Adrenal gland (tissue), 12 donors: ENCODE results near the gene CACNA1I. TPM values are rescaled to one million over a fixed set of nuclear protein-coding genes. Genes with fewer than 3 reads are reported as not detected.

Source experiments
- DNase-seq, 7 donors: peaks; one replicate each; pipeline ENCODE4 v3.0.0-alpha.2; 2019 to 2020
- H3K27ac ChIP-seq, 5 donors: fragments of 200-600 bp; sonication (generic) in 4 of 5; 1 replicate in 3 of 5; 2 replicates in 2 of 5; pipeline versions ENCODE4 v1.5.1 to v1.8.0; 2016 to 2020; ENCODE audit warnings: mild to moderate bottlenecking in 1 of 5
- H3K27me3 ChIP-seq: fragments of 200-600 bp; 2 replicates; pipeline ENCODE4 v1.8.0; 2021
- H3K36me3 ChIP-seq, 2 donors: fragments of 200-600 bp; replicated peaks in 1 of 2; 1 replicate in 1 of 2; 2 replicates in 1 of 2; pipeline versions ENCODE4 v1.5.1 to v1.8.0; 2018 to 2022
- H3K4me1 ChIP-seq, 2 donors: fragments of 200-600 bp; replicated peaks in 1 of 2; 1 replicate in 1 of 2; 2 replicates in 1 of 2; pipeline versions ENCODE4 v1.5.1 to v1.8.0; 2018 to 2021
- H3K4me3 ChIP-seq, 4 donors: fragments of 200-600 bp; sonication (generic) in 3 of 4; one replicate each; pipeline ENCODE4 v1.5.1; 2016 to 2018
- H3K9me3 ChIP-seq, 3 donors: fragments of 200-600 bp; sonication (generic) in 1 of 3; replicated peaks in 1 of 3; 1 replicate in 2 of 3; 2 replicates in 1 of 3; pipeline versions ENCODE4 v1.5.1 to v1.8.0; 2016 to 2021
- CTCF ChIP-seq, 6 experiments: fragments of 450-650 bp in 4 of 6; fragments of 200-600 bp in 2 of 6; sonication (generic) in 1 of 6; IDR thresholded peaks; 1 replicate in 5 of 6; 2 replicates in 1 of 6; pipeline versions ENCODE4 v1.5.1 to v1.8.0; 2016 to 2021; ENCODE audit warnings: antibody characterized with exemption in 6 of 6, mild to moderate bottlenecking in 2 of 6, moderate library complexity in 1 of 6
- POLR2A ChIP-seq, 2 donors: fragments of 450-650 bp; IDR thresholded peaks; one replicate each; pipeline ENCODE4 v1.6.1; 2017; ENCODE audit warnings: antibody characterized with exemption in 2 of 2, mild to moderate bottlenecking in 2 of 2, moderate library complexity in 1 of 2
- WGBS, 4 donors: extraction: QIAGEN DNeasy Blood & Tissue Kit in 2 of 4; methylation state at CpG; one replicate each; pipeline versions ENCODE4 v1.1.5 to v1.1.7; 2013 to 2017; 5-methylcytosine and 5-hydroxymethylcytosine counted together
- intact Hi-C, 2 donors: fragments of 100-400 bp; cut with DNase I; formaldehyde crosslinking; loops; one replicate each; pipeline versions ENCODE4 v1.14.1 to v1.15.0; 2022 to 2023
- polyA plus RNA-seq, 3 donors: library from polyadenylated mRNA; stranded (reverse); fragments of 200-250 nt in 2 of 3; fragments of 350-450 nt in 1 of 3; fragmentation: Illumina TruSeq in 1 of 3; extraction: RNeasy Lipid Tissue Mini Kit (QIAGEN cat#74804) in 1 of 3; gene quantifications; one replicate each; pipeline ENCODE4 v1.2.3, GENCODE V29; 2013 to 2014
- total RNA-seq, 9 donors: library from RNA; depleted of rRNA in 4 of 9; stranded (reverse); fragments of >200 nt in 4 of 9; fragments of 120-200 nt in 1 of 9; fragmentation: NEBNext Ultra II Directional in 1 of 9; extraction: Animal tissue kit (Norgen Biotek cat#: 25700) in 1 of 9; gene quantifications; one replicate each; pipeline versions ENCODE4 v1.1.0 to v1.2.4, GENCODE V29; 2013 to 2023
- donor health status: healthy with polysubstance abuse.
- donor health status: Bipolar disorder and iron deficiency.
- donor health status: DM: yes; HTN: yes; CAD: no.
- donor health status: DM: no; HTN: no; CAD: no.
- donor health status: DM: no; HTN: no; CAD: no.
- donor health status: DM: yes; HTN: yes; CAD: no.

CACNA1I gene
- total and polyA plus RNA-seq, 12 donors, result 0.06 to 20.1 (median 3.2) TPM

- Histone ChIP-seq H3K27ac (no peak overlapping the region), H3K27me3 (no peaks in the 10 kb centered on the region), H3K4me3 (no peak overlapping the region), H3K36me3 (no peaks in the 10 kb centered on the region), H3K9me3 (no peaks in the 10 kb centered on the region), H3K4me1 (no peaks in the 10 kb centered on the region)
- DNase-seq, result no peak
- intact Hi-C loops, result no loop called here
- WGBS, 4 donors, result 71 to 78% (median 74%) methylated on average over 8 to 12 of the region's 12 CpGs
- TF ChIP-seq POLR2A (IDR thresholded peaks at IDR 0.05) (no peak), CTCF (IDR thresholded peaks at IDR 0.05) (no peak)
These were observed 57.5 kb downstream of the CACNA1I start for GRCh38 chr22:39627865-39628562.

GRCh38 chr22:39628563-39629080, 58.1 kb downstream of the CACNA1I start:
- Histone ChIP-seq H3K27ac (no peak overlapping the region), H3K9me3 (no peaks in the 10 kb centered on the region), H3K4me3 (no peak overlapping the region), H3K36me3 (no peaks in the 10 kb centered on the region), H3K4me1 (no peaks in the 10 kb centered on the region), H3K27me3 (no peaks in the 10 kb centered on the region)
- 78 to 94% (median 81%) methylated on average over 3 to 12 of the region's 12 CpGs for WGBS, 4 donors
- DNase-seq, result no peak
- no peak for TF ChIP-seq CTCF (IDR thresholded peaks at IDR 0.05)
- TF ChIP-seq POLR2A (IDR thresholded peaks at IDR 0.05), result no peak
- intact Hi-C loops, result no loop called here

GRCh38 chr22:39629851-39630250, 59.3 kb downstream of the CACNA1I start:
- no peaks in the 10 kb centered on the region for H3K27me3 ChIP-seq
- H3K27ac ChIP-seq, result no peak overlapping the region
- 74 to 84% (median 79%) methylated on average over 8 of the region's 8 CpGs for WGBS, 4 donors
- H3K4me1 ChIP-seq, result no peaks in the 10 kb centered on the region
- no peak for DNase-seq
- no peak overlapping the region for H3K4me3 ChIP-seq
- intact Hi-C loops, result no loop called here
- H3K36me3 ChIP-seq, result no peaks in the 10 kb centered on the region
- no peaks in the 10 kb centered on the region for H3K9me3 ChIP-seq
- TF ChIP-seq POLR2A (IDR thresholded peaks at IDR 0.05), result no peak
- no peak for TF ChIP-seq CTCF (IDR thresholded peaks at IDR 0.05)

GRCh38 chr22:39630721-39631120, 60.2 kb downstream of the CACNA1I start:
- no peak for TF ChIP-seq POLR2A (IDR thresholded peaks at IDR 0.05)
- no peak for TF ChIP-seq CTCF (IDR thresholded peaks at IDR 0.05)
- 79 to 90% (median 81%) methylated on average over 4 to 8 of the region's 8 CpGs for WGBS, 4 donors
- no peak overlapping the region for H3K27ac ChIP-seq
- intact Hi-C loops, result no loop called here
- H3K27me3 ChIP-seq, result no peaks in the 10 kb centered on the region
- H3K4me1 ChIP-seq, result no peaks in the 10 kb centered on the region
- no peak overlapping the region for H3K4me3 ChIP-seq
- H3K9me3 ChIP-seq, result no peaks in the 10 kb centered on the region
- no peaks in the 10 kb centered on the region for H3K36me3 ChIP-seq
- DNase-seq, result no peak
